Hepatic stellate cell (primary cell): ENCODE results near the gene MAP4K4.

ENCODE experiments used
- DNase-seq: peaks from one replicate; pipeline ENCODE4 v3.0.0; 2011; ENCODE audit warnings: low spot score

Gene MAP4K4

GRCh38 chr2:101722864-101723263 is 25.4 kb downstream of the MAP4K4 start:
- no peak for DNase-seq

- no peak for DNase-seq
Measured at GRCh38 chr2:101723371-101724124, 26.0 kb downstream of the MAP4K4 start.

GRCh38 chr2:101724125-101724474 is 26.6 kb downstream of the MAP4K4 start:
- DNase-seq: no peak

GRCh38 chr2:101725038-101725437 is 27.5 kb downstream of the MAP4K4 start:
- DNase-seq: no peak

GRCh38 chr2:101725515-101726192 is 28.1 kb downstream of the MAP4K4 start:
- no peak for DNase-seq

- no peak for DNase-seq
Measured at GRCh38 chr2:101728865-101729264, 31.4 kb downstream of the MAP4K4 start.

GRCh38 chr2:101729521-101730190 is 32.1 kb downstream of the MAP4K4 start:
- no peak for DNase-seq

- DNase-seq: no peak
Measured at GRCh38 chr2:101731221-101732054, 33.9 kb downstream of the MAP4K4 start.

- no peak for DNase-seq
Measured at GRCh38 chr2:101732199-101732598, 34.7 kb downstream of the MAP4K4 start.

GRCh38 chr2:101732773-101733256 is 35.3 kb downstream of the MAP4K4 start:
- no peak for DNase-seq

GRCh38 chr2:101733257-101733993 is 35.9 kb downstream of the MAP4K4 start:
- no peak for DNase-seq

- DNase-seq: no peak
Measured at GRCh38 chr2:101734505-101735165, 37.1 kb downstream of the MAP4K4 start.

- DNase-seq: no peak
Measured at GRCh38 chr2:101735166-101735533, 37.6 kb downstream of the MAP4K4 start.

- DNase-seq: no peak
Measured at GRCh38 chr2:101736233-101736632, 38.7 kb downstream of the MAP4K4 start.

- peak; percentile 77 for DNase-seq
Measured at GRCh38 chr2:101736861-101737291, 39.4 kb downstream of the MAP4K4 start.

GRCh38 chr2:101737478-101738255 is 40.2 kb downstream of the MAP4K4 start:
- no peak for DNase-seq

GRCh38 chr2:101738649-101739048 is 41.1 kb downstream of the MAP4K4 start:
- DNase-seq: no peak

GRCh38 chr2:101740555-101740964 is 43.1 kb downstream of the MAP4K4 start:
- no peak for DNase-seq

- no peak for DNase-seq
Measured at GRCh38 chr2:101741775-101742520, 44.4 kb downstream of the MAP4K4 start.
